ENCODE measurements around the gene RDH11. TPM values are rescaled to one million over a fixed set of nuclear protein-coding genes. Genes with fewer than 3 reads are reported as not detected.

Gene RDH11
- total and polyA plus RNA-seq, 10 of the 15 experiments (the other 5 are each of a cell fraction or from before 2014, with no cell fraction given), result 49.7 to 161 (median 77.2) TPM

DNA sequence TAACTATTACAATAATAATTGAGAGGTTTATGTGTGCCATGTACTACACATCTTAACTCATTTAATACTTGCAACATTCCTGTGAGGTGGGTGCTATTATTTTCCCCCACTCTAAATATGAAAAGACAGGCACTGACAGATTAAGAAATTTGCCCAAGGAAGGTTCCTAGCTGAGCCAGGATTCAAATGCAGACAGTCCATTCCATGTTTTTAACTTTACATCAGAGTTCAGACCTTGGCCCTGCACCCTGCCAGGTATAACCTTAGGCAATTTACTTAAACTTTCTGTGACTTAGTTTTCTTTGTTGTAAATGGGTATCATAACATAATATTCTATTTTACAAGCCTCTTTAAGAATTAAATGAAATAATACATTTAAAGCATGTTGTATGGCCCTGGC lies 32.7 kb upstream of the RDH11 start (continued):
- TF ChIP-seq, protein P1, sequence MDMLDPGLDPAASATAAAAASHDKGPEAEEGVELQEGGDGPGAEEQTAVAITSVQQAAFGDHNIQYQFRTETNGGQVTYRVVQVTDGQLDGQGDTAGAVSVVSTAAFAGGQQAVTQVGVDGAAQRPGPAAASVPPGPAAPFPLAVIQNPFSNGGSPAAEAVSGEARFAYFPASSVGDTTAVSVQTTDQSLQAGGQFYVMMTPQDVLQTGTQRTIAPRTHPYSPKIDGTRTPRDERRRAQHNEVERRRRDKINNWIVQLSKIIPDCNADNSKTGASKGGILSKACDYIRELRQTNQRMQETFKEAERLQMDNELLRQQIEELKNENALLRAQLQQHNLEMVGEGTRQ (IDR thresholded peaks at IDR 0.05; ENCODE audit: borderline replicate concordance, low read depth, low read length), result no peak

DNA sequence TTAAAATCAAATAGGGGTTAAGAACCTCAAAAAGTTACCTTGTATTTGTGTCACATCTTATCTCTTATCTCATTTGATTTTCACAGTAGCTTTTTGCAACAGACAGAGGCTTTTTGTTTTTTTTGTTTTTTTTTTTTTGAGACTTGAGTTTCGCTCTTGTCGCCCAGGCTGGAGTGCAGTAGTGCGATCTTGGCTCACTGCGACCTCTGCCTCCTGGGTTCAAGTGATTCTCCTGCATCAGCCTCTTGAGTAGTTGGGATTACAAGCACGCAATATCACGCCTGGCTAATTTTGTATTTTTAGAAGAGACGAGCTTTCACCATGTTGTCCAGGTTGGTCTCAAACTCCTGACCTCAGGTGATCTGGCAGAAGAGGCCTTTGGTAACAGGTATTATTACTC lies 31.8 kb upstream of the RDH11 start:
- no peak for ATAC-seq
- no TSS peak for BruUV-seq (replicated peaks)
- Histone ChIP-seq H3K9me3 (replicated peaks; ENCODE audit: control insufficient read depth, insufficient read depth, low read length) (no peaks in the 10 kb centered on the region; the same call in 2 of the 3 replicates), H3K4me1 (ENCODE audit: control insufficient read depth, insufficient read depth, low read length) (no peaks in the 10 kb centered on the region), H4K20me1 (ENCODE audit: control insufficient read depth, insufficient read depth) (no peaks in the 10 kb centered on the region), H3K4me3 (no peak overlapping the region), H3K27me3 (replicated peaks in 1 of 2; ENCODE audit: control insufficient read depth in 2 of 2, insufficient read depth in 2 of 2, low read length in 1 of 2) (no peaks in the 10 kb centered on the region), H3K9ac (ENCODE audit: control insufficient read depth, insufficient read depth, low read length) (no peak overlapping the region), H3K36me3 (ENCODE audit: control insufficient read depth in 2 of 2, insufficient read depth in 2 of 2, low read length in 1 of 2) (no peaks in the 10 kb centered on the region), H2AFZ (ENCODE audit: control insufficient read depth, low read depth, low read length) (no peak overlapping the region), H3K79me2 (ENCODE audit: control insufficient read depth, insufficient read depth, low read length) (no peaks in the 10 kb centered on the region), H3K4me2 (ENCODE audit: control insufficient read depth, insufficient read depth) (no peak overlapping the region), H3K27ac (ENCODE audit: control insufficient read depth, insufficient read depth) (no peak overlapping the region)
- in situ Hi-C loops (cut with MboI), result no loop called here
- POLR2A ChIA-PET, result interaction anchor here (0.7 kb wide), 1 partner anchor 91 kb away, joined by 5 read pairs; no protein-coding TSS in a partner anchor
- intact Hi-C loops (cut with micrococcal nuclease; ENCODE audit: unreplicated experiment), result no loop called here
- RAD21 ChIA-PET (ENCODE audit: unreplicated experiment), result no interaction called here
- SMC1A ChIA-PET (ENCODE audit: uncharacterized antibody, unreplicated experiment), result interaction anchor here (0.9 kb wide), 1 partner anchor 9 kb away, joined by 3 read pairs; no protein-coding TSS in a partner anchor
- no peak for DNase-seq (ENCODE audit: low read depth, low spot score)
- TF ChIP-seq, protein P2, sequence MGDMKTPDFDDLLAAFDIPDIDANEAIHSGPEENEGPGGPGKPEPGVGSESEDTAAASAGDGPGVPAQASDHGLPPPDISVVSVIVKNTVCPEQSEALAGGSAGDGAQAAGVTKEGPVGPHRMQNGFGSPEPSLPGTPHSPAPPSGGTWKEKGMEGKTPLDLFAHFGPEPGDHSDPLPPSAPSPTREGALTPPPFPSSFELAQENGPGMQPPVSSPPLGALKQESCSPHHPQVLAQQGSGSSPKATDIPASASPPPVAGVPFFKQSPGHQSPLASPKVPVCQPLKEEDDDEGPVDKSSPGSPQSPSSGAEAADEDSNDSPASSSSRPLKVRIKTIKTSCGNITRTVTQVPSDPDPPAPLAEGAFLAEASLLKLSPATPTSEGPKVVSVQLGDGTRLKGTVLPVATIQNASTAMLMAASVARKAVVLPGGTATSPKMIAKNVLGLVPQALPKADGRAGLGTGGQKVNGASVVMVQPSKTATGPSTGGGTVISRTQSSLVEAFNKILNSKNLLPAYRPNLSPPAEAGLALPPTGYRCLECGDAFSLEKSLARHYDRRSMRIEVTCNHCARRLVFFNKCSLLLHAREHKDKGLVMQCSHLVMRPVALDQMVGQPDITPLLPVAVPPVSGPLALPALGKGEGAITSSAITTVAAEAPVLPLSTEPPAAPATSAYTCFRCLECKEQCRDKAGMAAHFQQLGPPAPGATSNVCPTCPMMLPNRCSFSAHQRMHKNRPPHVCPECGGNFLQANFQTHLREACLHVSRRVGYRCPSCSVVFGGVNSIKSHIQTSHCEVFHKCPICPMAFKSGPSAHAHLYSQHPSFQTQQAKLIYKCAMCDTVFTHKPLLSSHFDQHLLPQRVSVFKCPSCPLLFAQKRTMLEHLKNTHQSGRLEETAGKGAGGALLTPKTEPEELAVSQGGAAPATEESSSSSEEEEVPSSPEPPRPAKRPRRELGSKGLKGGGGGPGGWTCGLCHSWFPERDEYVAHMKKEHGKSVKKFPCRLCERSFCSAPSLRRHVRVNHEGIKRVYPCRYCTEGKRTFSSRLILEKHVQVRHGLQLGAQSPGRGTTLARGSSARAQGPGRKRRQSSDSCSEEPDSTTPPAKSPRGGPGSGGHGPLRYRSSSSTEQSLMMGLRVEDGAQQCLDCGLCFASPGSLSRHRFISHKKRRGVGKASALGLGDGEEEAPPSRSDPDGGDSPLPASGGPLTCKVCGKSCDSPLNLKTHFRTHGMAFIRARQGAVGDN (IDR thresholded peaks at IDR 0.05), result no peak
- TF ChIP-seq ELK1 (IDR thresholded peaks at IDR 0.05; ENCODE audit: low read depth, low read length), result no peak
- FAIRE-seq, result no peak
- WGBS (ENCODE audit: insufficient coverage, insufficient replicate concordance, low lambda C conversion rate, missing lambda C conversion rate), result 76% methylated on average over 7 of the region's 7 CpGs
- CTCF ChIA-PET, result interaction anchor here (0.7 to 0.9 kb wide), 3 partner anchors 111 to 210 kb away, joined by 3 to 6 read pairs (median 4); no protein-coding TSS in a partner anchor
